OCI-LY1 (cell line): ENCODE measurements around the gene DHPS.

Experiments used
- CTCF ChIP-seq: fragments of 200-600 bp; sonication (generic), shearing (Covaris generic); IDR thresholded peaks from 2 replicates; pipeline ENCODE4 v1.5.1; 2017; ENCODE audit warnings: mild to moderate bottlenecking, antibody characterized with exemption, low read length, moderate library complexity, mixed read lengths
- EZH2 ChIP-seq: fragments of 200-600 bp; sonication (generic), shearing (Covaris generic); IDR thresholded peaks from 2 replicates; pipeline ENCODE4 v1.8.0; 2017; ENCODE audit warnings: borderline replicate concordance, mixed run types, mild to moderate bottlenecking, antibody characterized with exemption, low read length, moderate library complexity, mixed read lengths

GRCh38 chr19:12668932-12669269 is 12.8 kb downstream of the DHPS start:
- TF ChIP-seq CTCF (no peak), EZH2 (no peak)
